NCI-H510A treated with DMSO at 0.1 percent for 48 hours (cell line): ENCODE data around the gene ACADS.
A peak's percentile ranks its signal among the peaks of the same experiment; 100 is the strongest.

Source experiments
- DNase-seq: peaks from one replicate; lab custom pipeline; 2025; lab: John Stamatoyannopoulos, UW

ACADS gene

DNA sequence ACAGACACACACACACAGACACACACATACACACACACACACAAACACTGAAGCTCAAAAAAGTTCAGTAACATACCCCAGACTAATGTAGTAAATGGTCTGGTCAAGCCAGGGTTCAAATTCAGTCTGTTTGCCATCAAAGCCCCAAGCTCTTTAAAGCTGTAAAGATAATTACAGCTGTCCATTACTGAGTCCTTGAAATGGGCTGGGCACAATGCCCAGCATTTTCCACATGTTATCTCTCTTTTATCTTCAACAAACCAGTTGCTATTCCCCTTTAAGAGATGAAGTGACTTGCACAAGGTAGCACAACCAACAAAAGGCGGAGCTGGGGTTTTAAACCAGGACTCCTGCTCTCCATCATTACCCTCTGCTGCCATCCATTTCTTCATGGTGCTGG, 23.0 kb upstream of the ACADS start:
- DNase-seq, result no peak

DNA sequence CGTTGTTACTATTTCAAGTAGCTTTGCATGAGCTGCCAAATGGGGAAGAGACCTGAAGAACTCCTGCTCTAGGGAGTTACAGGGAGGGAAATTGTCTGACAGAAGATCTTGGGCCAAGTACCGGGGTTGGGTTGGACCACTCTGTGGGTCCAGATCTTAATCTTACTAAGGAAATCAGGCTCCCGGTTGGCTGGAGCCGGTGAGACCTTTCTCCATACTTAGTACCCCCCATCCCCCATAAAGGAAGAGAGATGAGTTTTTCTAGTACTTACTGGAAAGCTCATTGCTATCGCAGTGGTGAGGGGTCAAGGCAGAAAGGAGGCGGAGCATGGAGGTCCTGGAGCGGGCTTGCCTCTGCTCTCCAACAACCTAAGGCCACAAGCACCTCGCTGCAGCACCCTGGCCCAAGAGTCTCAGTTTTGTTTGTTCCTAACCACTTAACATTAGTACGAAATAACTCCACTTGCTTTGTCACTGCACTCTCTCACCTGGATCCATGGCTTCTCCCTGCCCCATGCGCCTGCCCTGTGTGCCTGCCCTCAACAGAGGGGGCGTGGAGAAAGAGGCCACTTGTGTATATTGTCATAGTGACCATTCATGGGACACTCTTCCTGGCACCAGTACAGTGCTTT, 22.2 kb upstream of the ACADS start:
- DNase-seq, result no peak

DNA sequence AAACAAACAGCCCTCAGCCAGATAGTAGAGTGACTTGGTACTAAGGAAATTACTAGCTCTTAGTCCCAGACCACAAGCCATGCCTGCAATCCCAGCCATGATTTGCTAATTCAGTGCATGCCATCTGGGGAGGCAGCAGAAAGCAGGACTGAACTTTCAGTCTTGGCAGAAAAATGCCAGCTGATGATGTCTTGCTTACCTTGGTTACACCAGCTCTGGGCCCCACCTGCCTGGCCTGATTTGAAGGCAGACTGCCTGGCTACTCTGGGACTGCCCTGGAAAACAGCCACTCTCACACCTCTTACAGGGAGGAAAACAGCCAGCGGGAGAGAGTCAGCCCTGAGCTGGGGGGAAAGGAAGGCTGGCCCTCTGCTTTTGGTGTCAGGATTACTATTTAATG, 20.0 kb upstream of the ACADS start:
- no peak for DNase-seq

DNA sequence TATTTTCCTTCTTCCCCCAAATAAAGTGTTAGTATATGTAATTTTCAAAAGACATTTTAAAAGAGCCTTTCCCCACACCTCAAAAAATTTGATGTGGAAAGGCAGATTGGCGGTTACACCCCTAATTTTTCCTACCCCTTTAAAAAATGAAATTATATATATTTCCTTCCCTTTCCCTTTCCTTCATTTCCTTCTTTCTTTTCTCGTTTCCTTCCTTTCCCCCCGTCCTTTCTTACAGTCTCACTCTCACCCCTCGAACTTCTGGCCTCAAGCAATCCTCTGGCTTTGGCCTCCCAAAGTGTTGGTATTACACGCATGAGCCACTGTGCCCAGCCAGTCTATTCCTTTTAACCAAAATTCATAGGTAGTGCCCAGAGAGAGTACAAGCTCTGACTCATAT, 19.6 kb upstream of the ACADS start:
- no peak for DNase-seq

DNA sequence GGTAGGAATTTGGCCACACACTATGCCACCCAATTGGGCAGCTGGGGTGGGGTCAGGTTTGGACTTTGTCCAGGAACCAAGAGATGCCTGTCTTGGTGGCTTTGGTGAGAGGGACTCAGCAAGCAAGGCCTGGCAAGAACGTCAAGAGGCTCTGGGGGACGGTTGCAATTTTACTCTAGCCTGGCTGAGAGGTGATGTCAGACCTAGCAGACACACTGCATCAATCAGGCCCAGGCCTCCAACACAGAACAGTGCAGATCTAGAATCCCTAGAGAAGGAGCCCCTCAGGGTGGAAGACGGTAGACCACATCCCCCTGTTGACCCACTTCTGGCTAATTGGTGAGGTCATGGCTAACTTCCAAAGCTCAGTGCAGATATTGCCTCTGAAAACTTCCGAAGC, 17.0 kb upstream of the ACADS start:
- DNase-seq, result no peak

DNA sequence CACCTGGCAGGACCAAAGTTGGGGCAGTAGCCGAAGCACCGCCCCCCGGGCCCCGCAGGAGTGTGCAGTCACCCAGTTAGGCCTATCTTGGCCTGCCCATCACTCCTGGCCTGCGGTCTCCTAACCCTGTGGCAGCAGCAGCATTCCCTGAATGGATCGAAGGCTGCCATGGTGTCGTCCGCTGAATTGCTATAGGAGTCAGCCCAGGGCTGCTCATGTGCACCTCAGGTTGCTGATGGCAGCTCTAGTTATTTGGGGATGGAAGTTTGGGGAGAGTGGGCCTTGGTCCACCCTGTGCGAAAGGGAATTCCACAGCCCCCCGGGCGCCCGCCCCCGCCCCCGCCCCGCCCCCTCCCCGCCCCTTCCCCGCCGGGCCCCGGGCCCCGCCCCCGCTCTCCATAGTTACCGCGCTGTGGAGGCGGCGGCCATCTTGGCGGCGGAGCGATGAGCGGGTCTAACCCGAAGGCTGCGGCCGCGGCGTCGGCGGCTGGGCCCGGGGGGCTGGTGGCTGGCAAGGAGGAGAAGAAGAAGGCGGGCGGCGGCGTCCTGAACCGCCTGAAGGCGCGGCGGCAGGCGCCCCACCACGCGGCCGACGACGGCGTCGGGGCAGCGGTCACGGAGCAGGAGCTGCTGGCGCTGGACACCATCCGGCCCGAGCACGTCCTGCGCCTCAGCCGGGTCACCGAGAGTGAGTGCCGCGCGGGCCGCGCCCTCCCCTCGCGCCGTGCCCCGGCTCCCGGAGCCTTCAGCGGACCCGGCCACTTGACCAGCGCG, 15.4 kb upstream of the ACADS start, which contains the start of gene UNC119B:
Gene UNC119B (plus strand): TSS at position 428 of the 774 bp plus-strand sequence. CDS start 17 bp downstream, at position 445.
- peak; percentile 79 for DNase-seq

DNA sequence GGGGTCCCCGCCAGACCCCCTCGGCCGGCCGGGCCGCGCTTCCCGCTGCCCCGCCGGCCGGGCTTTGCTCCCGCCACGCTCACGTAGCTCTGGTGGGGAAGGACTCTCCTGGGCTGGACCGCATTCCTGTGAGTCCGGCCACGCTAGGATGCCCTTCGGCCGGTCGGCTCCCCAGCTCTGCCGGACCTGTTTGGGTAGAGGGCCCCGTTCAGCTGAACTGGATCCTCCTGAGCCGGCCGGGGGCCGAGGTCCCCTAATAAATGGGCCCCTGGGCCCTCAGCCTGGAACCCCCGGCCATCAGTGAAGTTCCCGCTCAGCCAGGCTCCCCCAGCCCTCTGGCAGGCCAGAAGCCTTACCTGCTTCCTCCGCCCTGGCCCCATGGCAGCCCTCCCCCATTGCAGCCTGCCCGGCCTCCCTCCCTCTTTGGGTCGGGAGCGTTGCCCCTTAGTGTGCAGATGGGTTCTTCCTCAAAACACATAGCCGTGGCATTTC, 14.8 kb upstream of the ACADS start:
- no peak for DNase-seq

DNA sequence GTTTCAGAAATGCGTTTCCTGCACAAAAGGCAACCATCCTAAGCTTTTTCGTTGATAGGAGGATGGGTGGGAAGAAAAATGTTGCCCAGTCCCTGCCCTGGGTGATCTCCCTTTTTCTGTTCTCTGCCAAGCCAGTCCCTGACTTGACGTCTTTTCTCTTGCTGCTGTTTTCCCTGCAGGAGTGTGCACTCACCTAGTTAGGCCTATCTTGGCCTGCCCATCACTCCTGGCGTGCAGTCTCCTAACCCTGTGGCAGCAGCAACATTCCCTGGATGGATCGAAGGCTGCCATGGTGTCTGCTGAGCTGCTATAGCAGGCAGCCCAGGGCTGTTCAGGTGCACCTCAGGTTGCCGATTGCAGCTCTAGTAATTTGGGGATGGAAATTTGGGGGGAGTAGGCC, 14.2 kb upstream of the ACADS start:
- peak; percentile 13 for DNase-seq

DNA sequence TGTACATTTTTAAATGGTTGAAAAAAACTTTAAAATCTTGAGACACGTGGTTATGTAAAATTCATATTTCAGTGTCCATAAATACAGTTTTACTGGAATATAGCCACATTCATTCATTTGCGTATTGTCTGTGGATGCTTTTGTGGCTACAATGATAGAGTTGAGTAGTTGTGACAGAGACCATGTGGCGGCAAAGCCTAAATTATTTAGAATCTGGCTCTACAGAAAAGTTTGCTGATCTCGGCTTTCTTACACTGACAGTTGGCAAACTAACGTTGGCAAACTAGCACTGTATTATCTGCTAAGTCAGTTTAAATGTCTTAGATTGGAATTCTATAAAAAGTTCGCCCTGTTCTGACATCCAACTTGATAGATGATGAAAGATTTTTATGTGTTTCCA, 13.0 kb upstream of the ACADS start:
- no peak for DNase-seq

DNA sequence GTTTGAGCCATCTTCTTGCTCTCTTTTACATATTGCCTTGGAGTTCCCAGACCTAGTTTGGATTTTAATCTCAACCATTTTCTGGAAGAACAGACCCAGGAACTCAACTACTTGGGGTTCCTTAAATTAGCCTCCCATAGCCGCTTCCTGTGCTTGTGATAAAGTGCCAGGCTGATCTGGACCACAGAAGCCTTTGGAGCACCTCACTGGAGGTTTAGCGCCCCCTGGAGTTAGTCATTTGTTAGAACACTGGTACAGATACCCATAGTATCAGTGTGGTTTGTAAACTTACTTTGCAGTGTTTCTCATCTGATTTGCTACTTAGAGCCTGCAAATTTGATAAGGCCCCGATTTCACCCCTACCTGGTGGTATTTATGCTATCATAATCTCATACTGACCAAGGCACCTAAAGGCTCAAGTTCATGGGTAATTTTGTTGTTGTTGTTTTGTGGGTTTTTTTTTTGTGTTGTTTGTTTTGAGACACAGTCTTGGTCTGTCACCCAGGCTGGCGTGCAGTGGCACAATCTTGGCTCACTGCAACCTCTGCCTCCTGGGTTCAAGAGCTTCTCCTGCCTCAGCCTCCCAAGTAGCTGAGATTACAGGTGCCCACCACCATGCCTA, 11.7 kb upstream of the ACADS start:
- peak; percentile 90 for DNase-seq

DNA sequence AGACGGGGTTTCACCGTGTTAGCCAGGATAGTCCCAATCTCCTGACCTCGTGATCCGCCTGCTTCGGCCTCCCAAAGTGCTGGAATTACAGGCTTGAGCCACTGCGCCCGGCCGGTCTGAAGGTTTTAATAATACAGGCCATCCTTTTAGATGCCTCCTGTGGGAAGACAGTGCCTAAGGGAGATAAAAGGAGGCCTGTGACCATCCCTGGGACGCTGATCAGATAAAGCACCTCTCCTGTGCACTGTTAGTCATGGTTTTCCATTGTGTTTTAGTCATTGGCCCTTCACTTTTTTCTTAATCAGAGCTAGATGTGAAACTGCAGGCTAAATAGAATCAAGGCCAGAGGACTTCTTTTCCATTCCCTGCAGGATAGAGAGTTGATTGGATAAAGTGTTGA, 7.6 kb upstream of the ACADS start:
- no peak for DNase-seq

DNA sequence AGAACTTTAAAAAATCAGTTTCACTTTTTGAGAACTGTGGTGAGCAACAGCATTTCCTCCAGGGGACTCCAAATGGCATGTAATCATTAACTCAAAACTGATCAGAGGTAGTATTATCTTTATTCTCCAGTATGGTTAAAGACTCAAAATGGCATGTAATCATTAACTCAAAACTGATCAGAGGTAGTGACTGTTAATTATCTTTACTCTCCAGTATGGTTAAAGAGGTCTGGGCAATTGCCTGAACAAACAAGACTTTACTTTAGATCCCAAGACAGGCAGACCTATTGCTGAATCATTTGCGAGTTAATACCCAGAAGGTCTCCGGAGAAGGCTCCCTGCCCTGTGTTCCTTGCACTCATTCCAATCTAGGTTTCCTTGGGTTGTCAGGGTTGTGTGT, 6.6 kb upstream of the ACADS start:
- DNase-seq, result no peak

DNA sequence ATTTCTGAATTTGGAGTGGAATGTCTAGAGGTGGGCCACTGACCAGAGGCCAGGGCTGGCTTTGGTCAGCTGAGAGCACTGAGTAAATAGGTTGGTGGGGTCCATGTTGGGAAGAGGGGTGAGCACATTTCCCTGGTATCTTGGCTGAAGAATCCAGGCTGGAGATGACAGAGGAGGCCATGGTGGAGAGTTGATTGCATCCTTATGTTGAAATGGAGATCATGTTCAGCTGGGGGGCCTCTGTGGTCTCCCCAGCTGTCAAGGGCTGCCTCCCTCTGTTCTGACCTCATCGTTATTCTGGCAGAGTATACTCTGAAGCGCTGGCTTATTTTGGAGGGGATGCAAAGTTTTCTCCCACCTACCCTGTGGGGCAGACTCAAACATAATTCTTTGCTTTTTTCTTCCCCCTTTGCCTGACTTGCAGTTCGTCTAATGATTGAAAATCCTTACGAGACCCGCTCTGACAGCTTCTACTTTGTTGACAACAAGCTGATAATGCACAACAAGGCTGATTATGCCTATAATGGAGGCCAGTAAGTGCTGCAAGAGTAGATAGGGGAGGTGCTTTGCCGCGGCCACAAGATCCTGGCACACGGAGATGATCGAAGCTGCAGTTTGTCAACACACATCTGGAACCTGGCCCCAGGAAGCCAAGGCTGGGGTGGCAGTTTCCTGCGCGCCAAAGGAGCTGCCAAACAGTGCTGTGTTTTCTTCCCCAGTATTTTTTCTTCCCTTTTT, 6.0 kb upstream of the ACADS start:
- DNase-seq, result no peak

DNA sequence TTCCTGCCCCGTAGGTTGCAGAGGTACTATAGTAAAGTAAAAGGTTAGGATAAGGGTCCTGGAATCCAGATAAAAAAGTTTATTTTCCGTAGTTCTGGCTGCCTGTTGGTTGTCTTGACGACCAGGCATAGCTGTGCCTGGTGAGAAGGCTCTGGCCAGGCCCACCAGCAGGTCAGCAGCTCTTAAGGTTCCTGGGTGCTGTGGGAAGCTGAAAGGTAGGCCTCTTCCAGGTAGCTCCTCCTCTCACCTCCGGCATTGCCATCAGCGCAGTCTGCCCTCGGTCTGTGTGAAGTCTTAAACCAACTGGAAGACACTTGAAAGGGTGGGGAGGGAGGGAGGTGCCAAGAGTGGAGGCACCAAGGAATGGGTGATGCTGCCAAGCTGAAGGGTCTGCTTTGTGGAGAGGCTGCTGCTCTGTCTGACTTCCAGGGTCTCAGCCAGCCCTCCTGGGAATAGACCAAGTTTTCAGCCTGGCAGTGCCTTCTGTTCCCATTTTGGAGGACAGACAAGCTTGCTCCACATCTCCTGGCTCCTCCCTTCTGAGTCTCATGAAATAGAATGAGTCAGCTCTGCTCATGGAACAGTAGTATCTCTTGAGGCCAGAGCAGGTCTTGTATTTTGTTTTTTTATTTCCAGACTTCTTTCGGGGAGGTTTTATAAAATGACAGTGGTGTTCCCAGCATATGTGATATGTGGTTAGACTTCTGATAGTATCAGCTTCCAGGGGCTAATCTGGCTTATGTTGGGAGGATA, 5.2 kb upstream of the ACADS start:
- DNase-seq, result no peak

DNA sequence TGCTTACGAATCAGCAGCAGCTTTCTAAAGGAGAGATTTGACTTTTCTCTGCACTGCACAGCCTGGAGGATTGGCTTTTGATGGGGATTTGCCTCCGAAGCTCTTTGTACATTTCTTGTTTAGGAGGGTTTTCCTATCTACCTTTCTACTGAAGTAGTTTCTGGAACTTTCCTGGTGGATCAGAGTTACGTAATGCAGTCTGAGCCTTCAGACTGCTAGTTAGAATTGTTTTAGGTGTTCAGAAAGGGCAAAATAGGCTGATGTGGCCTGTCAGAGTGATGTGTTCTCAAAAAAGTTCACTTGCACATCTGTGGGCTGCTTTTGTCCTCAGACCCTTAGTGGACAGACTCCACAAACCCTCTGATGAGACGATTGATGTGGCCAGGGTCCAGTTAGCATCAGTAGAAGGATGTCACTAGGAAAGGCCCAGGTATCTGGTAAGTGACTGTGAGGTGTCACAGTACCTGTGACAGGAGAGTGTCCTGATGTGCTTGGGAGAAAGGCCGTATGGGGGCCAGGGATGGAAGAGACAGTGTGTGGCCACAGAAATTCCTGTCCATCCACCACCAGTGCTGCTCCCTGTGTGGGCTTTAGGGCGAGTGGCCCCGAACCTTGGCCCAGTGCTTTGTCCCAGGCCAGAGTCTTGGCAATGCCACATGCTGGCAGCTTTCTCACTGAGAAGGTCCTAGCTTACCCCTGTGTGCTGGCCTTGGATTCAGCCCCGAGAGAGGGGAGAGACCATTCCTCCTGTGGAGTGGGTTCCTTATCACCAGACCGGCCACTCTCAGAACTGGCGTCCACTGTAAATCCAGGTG, 4.4 kb upstream of the ACADS start:
- DNase-seq, result no peak

DNA sequence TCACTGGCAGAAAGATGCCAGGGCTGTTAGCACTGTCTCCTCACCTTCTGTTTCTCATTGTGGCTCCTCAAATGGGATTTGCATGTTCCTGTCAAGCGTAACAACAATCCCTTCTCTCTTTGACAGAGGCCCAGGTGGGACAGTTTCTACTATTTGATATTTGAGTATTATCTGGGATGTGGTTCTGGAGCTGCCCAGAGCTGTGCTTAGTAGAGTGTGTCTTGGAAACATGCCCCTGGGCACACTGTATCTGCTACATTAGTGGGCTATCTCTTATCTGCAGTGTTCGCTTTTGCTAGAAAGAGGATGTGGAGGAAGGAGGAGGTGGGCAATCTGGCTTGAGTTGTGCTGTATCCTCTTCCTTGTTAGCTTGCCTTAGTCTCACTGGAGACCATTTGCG, 3.8 kb upstream of the ACADS start:
- no peak for DNase-seq

DNA sequence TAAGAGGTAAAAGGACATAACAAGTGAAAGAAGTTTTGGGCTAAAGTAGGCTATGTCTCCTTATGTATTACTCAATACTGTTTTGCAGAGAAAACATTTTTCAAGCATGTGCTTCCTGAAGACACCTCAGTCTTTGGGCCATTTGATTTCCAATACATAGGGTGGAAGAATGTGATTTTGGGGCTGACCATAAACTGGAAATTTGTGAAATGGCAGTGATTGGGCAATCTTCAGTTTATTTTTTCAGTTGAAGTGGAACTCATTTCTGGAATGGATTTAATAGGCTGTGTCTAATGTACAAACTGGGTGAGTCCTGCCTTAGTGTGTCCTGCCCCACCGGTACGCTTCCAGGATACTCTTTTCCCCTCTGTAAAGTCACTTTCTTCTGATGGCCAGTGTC, 2.8 kb upstream of the ACADS start:
- DNase-seq, result no peak

DNA sequence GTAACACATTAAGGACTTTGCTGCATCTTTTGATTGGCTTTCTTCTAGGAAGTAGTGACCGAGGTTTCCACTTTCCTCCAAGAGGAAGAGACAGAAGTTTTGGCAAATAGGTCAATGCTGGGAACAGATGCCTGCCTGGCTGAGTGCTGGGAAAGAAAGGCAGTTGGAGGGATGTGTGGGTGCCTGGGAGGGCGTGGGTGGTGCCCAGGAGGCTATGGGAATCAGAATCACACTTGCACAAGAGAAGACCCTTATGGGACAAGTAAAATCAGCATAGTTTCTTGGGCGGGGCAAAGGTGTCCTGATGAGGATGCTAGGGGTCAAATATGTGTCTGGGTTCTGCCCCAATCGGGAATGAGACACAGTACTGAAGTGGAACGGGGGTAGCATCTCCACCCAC, 906 bp upstream of the ACADS start:
- no peak for DNase-seq

DNA sequence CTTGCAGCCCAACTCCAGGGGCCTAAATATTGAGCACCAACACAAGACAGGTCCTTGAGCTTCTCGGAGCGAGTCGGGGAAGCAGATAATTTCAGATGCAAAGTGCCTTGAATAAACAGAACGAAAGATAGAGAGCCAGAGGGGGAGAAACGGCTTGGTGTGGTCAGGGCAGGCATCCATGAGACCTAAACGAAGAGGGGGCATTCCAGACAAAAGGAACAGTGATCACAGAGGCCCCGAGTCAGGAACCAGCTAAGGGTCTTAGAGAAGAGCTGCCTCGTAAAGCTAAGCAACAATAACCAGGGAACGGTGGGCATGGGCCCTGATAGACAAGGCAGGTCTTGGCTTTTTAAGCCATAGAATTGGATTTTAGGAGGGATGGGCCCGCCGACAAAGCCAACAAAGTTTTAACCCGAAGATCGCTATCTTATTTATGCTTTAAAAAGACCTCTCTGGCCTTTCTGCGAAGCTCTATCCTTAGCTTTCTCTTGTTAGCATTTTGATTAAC, 421 bp upstream of the ACADS start:
- DNase-seq, result peak; percentile 65

DNA sequence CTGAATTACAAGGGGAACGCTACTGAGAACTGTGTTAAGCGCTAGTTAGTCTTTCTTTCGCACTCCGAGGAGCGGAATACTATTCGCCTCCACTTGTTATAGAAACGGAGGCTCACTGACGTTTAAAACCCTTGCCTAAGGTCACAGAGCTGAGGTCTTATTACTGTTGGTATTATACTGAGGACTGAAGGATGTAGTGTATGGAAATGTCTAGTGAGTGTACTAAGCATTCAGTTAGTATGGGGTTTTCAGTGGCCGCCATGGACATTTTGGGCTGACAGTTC, 826 bp downstream of the ACADS start:
- DNase-seq, result no peak

DNA sequence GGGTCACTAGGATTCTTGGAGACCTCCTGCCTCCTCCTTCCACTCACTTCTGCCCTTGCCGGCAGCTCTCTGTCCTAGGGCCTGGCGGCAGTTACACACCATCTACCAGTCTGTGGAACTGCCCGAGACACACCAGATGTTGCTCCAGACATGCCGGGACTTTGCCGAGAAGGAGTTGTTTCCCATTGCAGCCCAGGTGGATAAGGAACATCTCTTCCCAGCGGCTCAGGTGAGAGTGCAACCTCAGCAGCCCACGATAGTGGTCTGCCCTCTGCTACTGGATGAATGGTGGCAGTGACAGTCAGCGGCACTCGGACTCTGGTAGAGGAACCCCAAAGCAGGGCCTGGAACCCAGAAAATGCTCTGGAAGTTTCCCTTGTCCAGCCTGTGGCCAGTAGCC, 1.3 kb downstream of the ACADS start:
- no peak for DNase-seq
